ENCODE data around the gene SRPK3.

GRCh38 chrX:153827016-153827415, 46.2 kb downstream of the SRPK3 start:
- TF ChIP-seq CTCF (IDR thresholded peaks at IDR 0.05): no peak
- TF ChIP-seq POLR2A (IDR thresholded peaks at IDR 0.05): no peak
- TF ChIP-seq POLR2AphosphoS5 (IDR thresholded peaks at IDR 0.05): no peak
- no peak for TF ChIP-seq EP300 (IDR thresholded peaks at IDR 0.05)

Measured in upper lobe of left lung (tissue), 4 donors.